CD4-positive, alpha-beta memory T cell (primary cell): Measurements from ENCODE around the gene HSPB9. TPM values are rescaled to one million over a fixed set of nuclear protein-coding genes. Genes with fewer than 3 reads are reported as not detected.

Source experiments
- CTCF ChIA-PET: fragments of 350-600 bp; sonication (Branson Sonifier 250); formaldehyde crosslinking; loops from one replicate; lab custom pipeline; 2021; ENCODE audit warnings: inconsistent platforms; ENCODE audit not compliant: partially characterized antibody; lab: Charles Lee
- POLR2A ChIA-PET: fragments of 350-600 bp; sonication (Branson Sonifier 250); formaldehyde crosslinking; loops from one replicate; lab custom pipeline; 2021; ENCODE audit not compliant: partially characterized antibody; lab: Charles Lee
- DNase-seq, 5 donors: peaks; one replicate each; pipeline versions ENCODE4 v3.0.0 to v3.0.0-alpha.2; 2020 to 2022; ENCODE audit warnings: mixed read lengths in 1 of 5
- H3K27ac ChIP-seq: one replicate; pipeline ENCODE4 v1.7.0; 2013; ENCODE audit warnings: low read depth, low read length
- H3K27me3 ChIP-seq: 2 replicates; pipeline ENCODE4 v1.7.0; 2013; ENCODE audit warnings: mild to moderate bottlenecking, low read length, moderate library complexity; ENCODE audit not compliant: insufficient read depth
- H3K36me3 ChIP-seq: 2 replicates; pipeline ENCODE4 v1.7.0; 2013; ENCODE audit warnings: mild to moderate bottlenecking, low read length, moderate library complexity; ENCODE audit not compliant: insufficient read depth
- H3K4me1 ChIP-seq: 2 replicates; pipeline ENCODE4 v1.7.0; 2013; ENCODE audit warnings: mild to moderate bottlenecking, low read length, moderate library complexity; ENCODE audit not compliant: insufficient read depth
- H3K4me3 ChIP-seq, 2 donors: one replicate each; pipeline ENCODE4 v1.7.0; 2013; ENCODE audit warnings: low read length in 2 of 2, mild to moderate bottlenecking in 1 of 2
- H3K9me3 ChIP-seq, 2 donors: one replicate each; pipeline ENCODE4 v1.7.0; 2013; ENCODE audit warnings: low read length in 2 of 2, control low read depth in 1 of 2; ENCODE audit not compliant: control insufficient read depth in 1 of 2
- H3K27ac Mint-ChIP-seq, 7 donors: one replicate each; pipeline ENCODE4 v1.8.0; 2020 to 2021; ENCODE audit warnings: mixed read lengths in 7 of 7, mild to moderate bottlenecking in 6 of 7, inconsistent platforms in 3 of 7, moderate library complexity in 3 of 7
- H3K27me3 Mint-ChIP-seq, 2 donors: one replicate each; pipeline ENCODE4 v1.8.0; 2020 to 2021; ENCODE audit warnings: mixed read lengths in 2 of 2
- H3K36me3 Mint-ChIP-seq, 2 donors: one replicate each; pipeline ENCODE4 v1.8.0; 2020 to 2021; ENCODE audit warnings: mixed read lengths in 2 of 2, inconsistent platforms in 1 of 2, mild to moderate bottlenecking in 1 of 2
- H3K4me1 Mint-ChIP-seq, 4 donors: one replicate each; pipeline ENCODE4 v1.8.0; 2020 to 2021; ENCODE audit warnings: mixed read lengths in 4 of 4, mild to moderate bottlenecking in 1 of 4
- H3K4me3 Mint-ChIP-seq, 8 donors: one replicate each; pipeline ENCODE4 v1.8.0; 2020 to 2021; ENCODE audit warnings: mixed read lengths in 8 of 8, mild to moderate bottlenecking in 7 of 8, moderate library complexity in 6 of 8, inconsistent platforms in 3 of 8
- H3K9me3 Mint-ChIP-seq, 8 donors: one replicate each; pipeline ENCODE4 v1.8.0; 2020 to 2021; ENCODE audit warnings: mixed read lengths in 8 of 8, mild to moderate bottlenecking in 5 of 8, inconsistent platforms in 3 of 8, moderate library complexity in 1 of 8
- intact Hi-C: fragments of 100-400 bp; cut with micrococcal nuclease; formaldehyde crosslinking; loops from one replicate; pipeline ENCODE4 v1.15.1; 2023
- polyA plus RNA-seq, 2 donors: library from polyadenylated mRNA; unstranded; fragments of 300-500 nt; fragmentation: Illumina TruSeq; gene quantifications; one replicate each; pipeline ENCODE4 v1.2.3, GENCODE V29; 2021
- total RNA-seq, 2 experiments: library from RNA; stranded (reverse); gene quantifications; one replicate each; pipeline ENCODE4 v1.2.3, GENCODE V29; 2021

HSPB9 gene
- total and polyA plus RNA-seq, 4 experiments from 2014 or later, result not detected

- no peaks in the 10 kb centered on the region for H3K4me1 ChIP-seq
- DNase-seq, result no peak
- H3K27me3 ChIP-seq, result no peaks in the 10 kb centered on the region
- Mint-ChIP-seq H3K27ac (no peak overlapping the region), H3K36me3 (no peaks in the 10 kb centered on the region), H3K27me3 (peaks cover 0 to 4% of the 10 kb centered on the region in 2 donors), H3K4me1 (no peaks in the 10 kb centered on the region), H3K4me3 (no peak overlapping the region), H3K9me3 (no peaks in the 10 kb centered on the region)
- intact Hi-C loops, result no loop called here
- no peaks in the 10 kb centered on the region for H3K9me3 ChIP-seq
- ChIA-PET CTCF (no interaction called here), POLR2A (no interaction called here)
- H3K4me3 ChIP-seq, result no peak overlapping the region
- H3K36me3 ChIP-seq, result no peaks in the 10 kb centered on the region
- no peak overlapping the region for H3K27ac ChIP-seq
These were observed 41.0 kb upstream of the HSPB9 start for GRCh38 chr17:42081516-42082129.

- Histone ChIP-seq H3K9me3 (no peaks in the 10 kb centered on the region), H3K27ac (no peak overlapping the region), H3K36me3 (no peaks in the 10 kb centered on the region), H3K4me1 (no peaks in the 10 kb centered on the region), H3K4me3 (no peak overlapping the region), H3K27me3 (no peaks in the 10 kb centered on the region)
- intact Hi-C loops, result no loop called here
- no peaks in the 10 kb centered on the region for H3K9me3 Mint-ChIP-seq
- H3K27me3 Mint-ChIP-seq, result peaks cover 6 to 12% of the 10 kb centered on the region in 2 donors
- no peak overlapping the region for H3K27ac Mint-ChIP-seq
- no peak overlapping the region for H3K4me3 Mint-ChIP-seq
- H3K36me3 Mint-ChIP-seq, result no peaks in the 10 kb centered on the region
- CTCF ChIA-PET, result no interaction called here
- POLR2A ChIA-PET, result no interaction called here
- no peak for DNase-seq
- no peaks in the 10 kb centered on the region for H3K4me1 Mint-ChIP-seq
These were observed 35.4 kb upstream of the HSPB9 start for GRCh38 chr17:42087042-42087701.

DNA sequence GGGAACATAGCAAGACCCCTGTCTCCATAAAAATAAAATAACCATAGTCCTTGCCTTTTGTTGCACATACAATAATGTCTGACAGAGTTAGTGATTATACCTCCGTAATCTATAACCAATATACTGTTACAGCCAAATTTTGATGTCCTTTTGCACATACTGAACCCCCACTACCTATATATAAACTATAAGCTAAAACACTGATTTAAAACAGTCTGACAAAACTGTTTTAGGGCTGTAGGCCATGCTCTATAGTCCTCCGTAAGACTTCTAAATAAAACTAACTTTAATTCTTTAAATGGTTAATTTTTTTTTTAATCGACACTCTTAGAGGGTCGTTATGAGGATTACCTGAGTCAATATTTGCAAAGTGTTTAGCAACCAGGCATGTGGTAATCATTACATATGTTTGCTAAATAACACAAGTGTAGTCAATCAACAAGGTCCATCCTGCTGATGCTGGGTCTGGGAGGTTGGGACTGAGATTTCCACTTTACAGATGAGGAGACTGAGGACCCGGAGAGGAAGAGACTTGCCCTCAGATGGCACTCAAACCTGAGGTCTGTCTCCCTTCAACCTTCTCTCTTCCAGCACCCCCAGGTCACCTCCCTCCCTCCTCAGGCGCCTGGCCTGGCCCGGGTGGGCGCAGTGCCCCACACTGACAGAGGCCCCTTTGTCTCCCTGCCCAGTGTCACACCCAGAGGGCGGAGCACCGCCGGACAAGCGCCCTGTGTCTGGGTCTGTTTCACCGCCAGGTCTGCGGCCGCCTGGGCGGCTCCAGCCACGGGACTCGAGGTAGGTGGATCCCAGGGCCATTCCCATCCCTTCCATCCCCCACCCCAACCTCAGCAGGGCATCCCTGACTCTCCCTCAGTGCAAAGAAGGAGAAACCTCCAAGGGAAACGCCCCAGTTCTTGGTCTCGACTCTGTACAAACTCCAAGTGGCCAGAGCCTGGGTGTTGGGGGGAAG lies 34.6 kb upstream of the HSPB9 start:
- intact Hi-C loops, result no loop called here
- H3K36me3 Mint-ChIP-seq, result no peaks in the 10 kb centered on the region
- DNase-seq, result no peak
- no peaks in the 10 kb centered on the region for H3K9me3 Mint-ChIP-seq
- Histone ChIP-seq H3K9me3 (no peaks in the 10 kb centered on the region), H3K4me1 (no peaks in the 10 kb centered on the region), H3K27ac (no peak overlapping the region), H3K27me3 (no peaks in the 10 kb centered on the region), H3K4me3 (no peak overlapping the region), H3K36me3 (no peaks in the 10 kb centered on the region)
- H3K4me1 Mint-ChIP-seq, result no peaks in the 10 kb centered on the region
- H3K4me3 Mint-ChIP-seq, result no peak overlapping the region
- ChIA-PET CTCF (no interaction called here), POLR2A (no interaction called here)
- no peak overlapping the region for H3K27ac Mint-ChIP-seq
- H3K27me3 Mint-ChIP-seq, result peaks cover 6 to 12% of the 10 kb centered on the region in 2 donors

GRCh38 chr17:42088736-42089135 lies 33.9 kb upstream of the HSPB9 start:
- H3K27me3 ChIP-seq, result no peaks in the 10 kb centered on the region
- no peak overlapping the region for H3K27ac ChIP-seq
- no peaks in the 10 kb centered on the region for H3K4me1 ChIP-seq
- POLR2A ChIA-PET, result no interaction called here
- CTCF ChIA-PET, result no interaction called here
- H3K9me3 ChIP-seq, result no peaks in the 10 kb centered on the region
- Mint-ChIP-seq H3K36me3 (no peaks in the 10 kb centered on the region), H3K27me3 (peaks cover 6 to 12% of the 10 kb centered on the region in 2 donors), H3K27ac (no peak overlapping the region), H3K4me3 (no peak overlapping the region), H3K9me3 (no peaks in the 10 kb centered on the region), H3K4me1 (no peaks in the 10 kb centered on the region)
- intact Hi-C loops, result no loop called here
- H3K36me3 ChIP-seq, result no peaks in the 10 kb centered on the region
- no peak for DNase-seq
- H3K4me3 ChIP-seq, result no peak overlapping the region

DNA sequence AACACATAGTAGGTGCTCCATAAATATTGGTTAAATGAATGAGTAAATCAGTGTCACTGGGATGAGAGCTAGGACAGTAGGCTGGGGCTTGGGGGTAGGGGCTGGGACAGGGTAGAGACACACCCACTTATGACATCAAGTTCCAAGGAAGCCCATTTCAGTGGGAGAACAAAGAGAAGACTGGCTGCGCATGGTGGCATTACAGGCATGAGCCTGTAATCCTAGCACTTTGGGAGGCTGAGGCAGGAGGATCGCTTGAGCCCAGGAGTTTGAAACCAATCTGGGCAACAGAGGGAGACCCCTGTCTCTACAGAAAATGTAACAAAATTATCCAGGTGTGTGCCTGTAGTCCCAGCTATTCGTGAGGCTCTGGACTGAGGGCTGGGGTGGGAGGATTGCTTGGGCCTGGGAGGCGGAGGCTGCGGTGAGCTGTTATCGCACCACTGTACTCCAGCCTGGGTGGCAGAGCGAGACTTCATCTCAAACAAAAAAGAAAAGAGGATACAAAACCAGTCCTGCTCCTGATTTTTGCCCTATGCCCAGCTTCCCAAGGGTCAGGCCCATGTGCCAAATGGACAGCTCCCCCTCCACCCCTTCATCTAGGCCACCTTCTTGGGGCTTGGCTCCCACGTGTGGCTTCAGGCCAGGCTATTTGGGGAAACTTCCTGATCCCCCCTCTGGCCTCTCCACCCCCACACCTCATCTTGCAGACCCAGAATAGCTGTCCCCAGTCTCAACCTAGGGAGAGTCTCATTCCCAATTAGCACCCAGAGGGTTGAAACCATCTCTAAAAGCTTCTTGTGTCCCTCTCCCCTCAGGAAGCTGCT lies 31.4 kb upstream of the HSPB9 start:
- H3K27ac Mint-ChIP-seq, result no peak overlapping the region
- no peak for DNase-seq
- POLR2A ChIA-PET, result interaction anchor here (1.5 kb wide), 1 partner anchor 22 kb away, joined by 5 read pairs; the partner anchor contains the start of gene DHX58
- no peaks in the 10 kb centered on the region for H3K9me3 Mint-ChIP-seq
- intact Hi-C loops, result no loop called here
- CTCF ChIA-PET, result interaction anchor here (0.8 to 1.6 kb wide), 3 partner anchors 17 to 63 kb away, joined by 3 to 5 read pairs (median 4); no protein-coding TSS in a partner anchor
- no peaks in the 10 kb centered on the region for H3K27me3 ChIP-seq
- H3K36me3 ChIP-seq, result no peaks in the 10 kb centered on the region
- no peak overlapping the region for H3K27ac ChIP-seq
- no peak overlapping the region for H3K4me3 Mint-ChIP-seq
- H3K4me3 ChIP-seq, result no peak overlapping the region
- H3K36me3 Mint-ChIP-seq, result no peaks in the 10 kb centered on the region
- H3K9me3 ChIP-seq, result no peaks in the 10 kb centered on the region
- peaks cover 6 to 19% of the 10 kb centered on the region in 2 donors for H3K27me3 Mint-ChIP-seq
- H3K4me1 ChIP-seq, result no peaks in the 10 kb centered on the region
- H3K4me1 Mint-ChIP-seq, result no peaks in the 10 kb centered on the region

GRCh38 chr17:42092939-42093338 lies 29.7 kb upstream of the HSPB9 start:
- POLR2A ChIA-PET, result no interaction called here

More at GRCh38 chr17:42092939-42093338, 29.7 kb upstream of the HSPB9 start:
- CTCF ChIA-PET, result no interaction called here
- Mint-ChIP-seq H3K4me1 (peaks cover 0 to 6% (median 5%) of the 10 kb centered on the region in 4 donors), H3K4me3 (no peak overlapping the region), H3K27me3 (peaks cover 7 to 30% of the 10 kb centered on the region in 2 donors), H3K9me3 (no peaks in the 10 kb centered on the region), H3K36me3 (no peaks in the 10 kb centered on the region), H3K27ac (no peak overlapping the region)
- Histone ChIP-seq H3K9me3 (no peaks in the 10 kb centered on the region), H3K36me3 (no peaks in the 10 kb centered on the region), H3K27ac (no peak overlapping the region), H3K4me3 (no peak overlapping the region), H3K27me3 (peaks cover 6% of the 10 kb centered on the region), H3K4me1 (peaks cover 4% of the 10 kb centered on the region)
- intact Hi-C loops, result no loop called here
- no peak for DNase-seq
